Measurements from ENCODE around the gene LSP1. TPM values are rescaled to one million over a fixed set of nuclear protein-coding genes. Genes with fewer than 3 reads are reported as not detected.

LSP1 gene
- polyA plus RNA-seq, 1 donor from 2014 or later, result not detected

DNA sequence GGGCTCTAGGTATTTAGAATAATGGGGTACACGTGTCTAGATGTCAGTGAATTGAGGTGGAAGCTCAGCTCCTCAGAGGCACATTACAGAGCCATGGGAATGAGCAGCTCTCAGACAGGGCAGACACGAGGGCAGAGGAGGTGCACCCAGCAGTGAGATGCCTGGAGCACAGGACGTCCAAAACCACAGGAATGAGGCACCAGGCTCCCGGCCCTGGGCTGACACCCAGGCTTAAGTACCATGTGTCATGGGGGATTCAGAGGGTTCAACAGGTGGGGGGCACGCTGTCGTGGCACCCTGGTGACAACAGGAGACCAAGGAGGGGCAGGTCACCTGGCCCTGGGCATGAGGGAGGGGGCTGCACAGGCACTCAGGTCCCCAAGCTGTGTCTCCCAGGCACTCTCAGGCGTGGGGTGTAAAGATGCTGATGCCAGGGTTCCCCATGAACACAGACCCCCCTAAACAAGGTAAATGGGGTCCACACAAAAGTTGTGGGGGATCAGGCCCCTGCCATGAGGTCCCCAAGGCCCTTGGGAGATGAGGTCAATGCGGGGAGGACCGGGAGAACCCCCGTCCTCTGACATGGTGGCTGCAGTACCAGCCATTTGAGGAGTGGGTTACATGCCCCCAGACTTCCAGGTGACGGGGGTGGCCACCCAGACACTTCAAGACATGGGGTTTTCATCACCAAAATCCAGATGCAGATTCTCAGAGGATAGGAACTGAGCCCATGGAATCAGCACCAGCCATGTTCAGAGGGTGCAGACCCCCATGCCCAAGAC is 23.7 kb upstream of the LSP1 start:
- H3K4me2 ChIP-seq (ENCODE audit: low read length), result no peak overlapping the region
- H3K9me3 ChIP-seq (ENCODE audit: low read length), result no peaks in the 10 kb centered on the region
- TF ChIP-seq SMC3 (conservative IDR thresholded peaks at IDR 0.05; ENCODE audit: poor library complexity) (no peak), EZH2 (IDR thresholded peaks at IDR 0.05; ENCODE audit: borderline replicate concordance, insufficient read depth, low read length, poor library complexity, severe bottlenecking) (no peak), MXI1 (conservative IDR thresholded peaks at IDR 0.05; ENCODE audit: poor library complexity, severe bottlenecking) (no peak), TAF1 (IDR thresholded peaks at IDR 0.05; ENCODE audit: low read depth) (no peak), POLR2AphosphoS5 (IDR thresholded peaks at IDR 0.05) (no peak), RAD21 (conservative IDR thresholded peaks at IDR 0.05) (no peak), EP300 (conservative IDR thresholded peaks at IDR 0.05; ENCODE audit: poor library complexity, severe bottlenecking) (no peak)
- TF ChIP-seq, protein P1, sequence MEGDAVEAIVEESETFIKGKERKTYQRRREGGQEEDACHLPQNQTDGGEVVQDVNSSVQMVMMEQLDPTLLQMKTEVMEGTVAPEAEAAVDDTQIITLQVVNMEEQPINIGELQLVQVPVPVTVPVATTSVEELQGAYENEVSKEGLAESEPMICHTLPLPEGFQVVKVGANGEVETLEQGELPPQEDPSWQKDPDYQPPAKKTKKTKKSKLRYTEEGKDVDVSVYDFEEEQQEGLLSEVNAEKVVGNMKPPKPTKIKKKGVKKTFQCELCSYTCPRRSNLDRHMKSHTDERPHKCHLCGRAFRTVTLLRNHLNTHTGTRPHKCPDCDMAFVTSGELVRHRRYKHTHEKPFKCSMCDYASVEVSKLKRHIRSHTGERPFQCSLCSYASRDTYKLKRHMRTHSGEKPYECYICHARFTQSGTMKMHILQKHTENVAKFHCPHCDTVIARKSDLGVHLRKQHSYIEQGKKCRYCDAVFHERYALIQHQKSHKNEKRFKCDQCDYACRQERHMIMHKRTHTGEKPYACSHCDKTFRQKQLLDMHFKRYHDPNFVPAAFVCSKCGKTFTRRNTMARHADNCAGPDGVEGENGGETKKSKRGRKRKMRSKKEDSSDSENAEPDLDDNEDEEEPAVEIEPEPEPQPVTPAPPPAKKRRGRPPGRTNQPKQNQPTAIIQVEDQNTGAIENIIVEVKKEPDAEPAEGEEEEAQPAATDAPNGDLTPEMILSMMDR (IDR thresholded peaks at IDR 0.05; ENCODE audit: poor library complexity, severe bottlenecking), result no peak
- TF ChIP-seq, protein P2, sequence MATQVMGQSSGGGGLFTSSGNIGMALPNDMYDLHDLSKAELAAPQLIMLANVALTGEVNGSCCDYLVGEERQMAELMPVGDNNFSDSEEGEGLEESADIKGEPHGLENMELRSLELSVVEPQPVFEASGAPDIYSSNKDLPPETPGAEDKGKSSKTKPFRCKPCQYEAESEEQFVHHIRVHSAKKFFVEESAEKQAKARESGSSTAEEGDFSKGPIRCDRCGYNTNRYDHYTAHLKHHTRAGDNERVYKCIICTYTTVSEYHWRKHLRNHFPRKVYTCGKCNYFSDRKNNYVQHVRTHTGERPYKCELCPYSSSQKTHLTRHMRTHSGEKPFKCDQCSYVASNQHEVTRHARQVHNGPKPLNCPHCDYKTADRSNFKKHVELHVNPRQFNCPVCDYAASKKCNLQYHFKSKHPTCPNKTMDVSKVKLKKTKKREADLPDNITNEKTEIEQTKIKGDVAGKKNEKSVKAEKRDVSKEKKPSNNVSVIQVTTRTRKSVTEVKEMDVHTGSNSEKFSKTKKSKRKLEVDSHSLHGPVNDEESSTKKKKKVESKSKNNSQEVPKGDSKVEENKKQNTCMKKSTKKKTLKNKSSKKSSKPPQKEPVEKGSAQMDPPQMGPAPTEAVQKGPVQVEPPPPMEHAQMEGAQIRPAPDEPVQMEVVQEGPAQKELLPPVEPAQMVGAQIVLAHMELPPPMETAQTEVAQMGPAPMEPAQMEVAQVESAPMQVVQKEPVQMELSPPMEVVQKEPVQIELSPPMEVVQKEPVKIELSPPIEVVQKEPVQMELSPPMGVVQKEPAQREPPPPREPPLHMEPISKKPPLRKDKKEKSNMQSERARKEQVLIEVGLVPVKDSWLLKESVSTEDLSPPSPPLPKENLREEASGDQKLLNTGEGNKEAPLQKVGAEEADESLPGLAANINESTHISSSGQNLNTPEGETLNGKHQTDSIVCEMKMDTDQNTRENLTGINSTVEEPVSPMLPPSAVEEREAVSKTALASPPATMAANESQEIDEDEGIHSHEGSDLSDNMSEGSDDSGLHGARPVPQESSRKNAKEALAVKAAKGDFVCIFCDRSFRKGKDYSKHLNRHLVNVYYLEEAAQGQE (IDR thresholded peaks at IDR 0.05; ENCODE audit: borderline replicate concordance), result no peak
- no peaks in the 10 kb centered on the region for H3K36me3 ChIP-seq (ENCODE audit: insufficient read depth, low read length)
- no peak overlapping the region for H3K9ac ChIP-seq (ENCODE audit: low read length)
- no peaks in the 10 kb centered on the region for H3K27me3 ChIP-seq (ENCODE audit: insufficient read depth, low read depth, low read length)
- no peaks in the 10 kb centered on the region for H3F3A ChIP-seq (ENCODE audit: insufficient read depth, low read length, poor library complexity, severe bottlenecking)
- no peak overlapping the region for H3K27ac ChIP-seq (ENCODE audit: low read length)
- no peak overlapping the region for H2AFZ ChIP-seq (ENCODE audit: low read depth, low read length)
- no peaks in the 10 kb centered on the region for H3K79me2 ChIP-seq (replicated peaks; ENCODE audit: insufficient read depth, low read length)
- no peaks in the 10 kb centered on the region for H4K20me1 ChIP-seq (ENCODE audit: insufficient read depth)
- no peaks in the 10 kb centered on the region for H3K9me2 ChIP-seq (ENCODE audit: insufficient read depth, low read length)
- no peak overlapping the region for H3K4me3 ChIP-seq (ENCODE audit: low read length)

DNA sequence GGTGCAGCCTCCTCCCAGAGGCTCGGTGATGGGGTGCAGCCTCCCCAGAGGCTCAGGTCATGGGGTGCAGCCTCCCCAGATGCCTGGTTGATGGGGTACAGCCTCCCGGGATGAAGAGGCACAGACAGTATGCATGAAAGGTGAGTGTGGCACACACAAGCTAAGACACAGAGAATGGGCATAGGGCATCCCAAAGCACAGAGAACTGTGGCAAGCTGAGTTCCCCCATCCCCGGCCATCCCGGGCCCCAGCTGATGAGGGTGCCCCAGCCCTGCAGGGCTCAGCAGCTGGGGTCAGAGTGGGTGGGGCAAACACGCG is 22.9 kb upstream of the LSP1 start:
- Histone ChIP-seq H3K9me3 (ENCODE audit: low read length) (no peaks in the 10 kb centered on the region), H3K4me3 (ENCODE audit: low read length) (no peak overlapping the region), H3K79me2 (replicated peaks; ENCODE audit: insufficient read depth, low read length) (no peaks in the 10 kb centered on the region)

More for the DNA sequence above, 22.9 kb upstream of the LSP1 start:
- H3K27ac ChIP-seq (ENCODE audit: low read length), result no peak overlapping the region
- H3K27me3 ChIP-seq (ENCODE audit: insufficient read depth, low read depth, low read length), result no peaks in the 10 kb centered on the region
- TF ChIP-seq EP300 (conservative IDR thresholded peaks at IDR 0.05; ENCODE audit: poor library complexity, severe bottlenecking) (no peak), POLR2AphosphoS5 (IDR thresholded peaks at IDR 0.05) (no peak), RAD21 (conservative IDR thresholded peaks at IDR 0.05) (no peak), EZH2 (IDR thresholded peaks at IDR 0.05; ENCODE audit: borderline replicate concordance, insufficient read depth, low read length, poor library complexity, severe bottlenecking) (no peak), SMC3 (conservative IDR thresholded peaks at IDR 0.05; ENCODE audit: poor library complexity) (no peak), TAF1 (IDR thresholded peaks at IDR 0.05; ENCODE audit: low read depth) (no peak), MXI1 (conservative IDR thresholded peaks at IDR 0.05; ENCODE audit: poor library complexity, severe bottlenecking) (no peak)
- TF ChIP-seq, protein P1 (IDR thresholded peaks at IDR 0.05; ENCODE audit: poor library complexity, severe bottlenecking), result no peak
- TF ChIP-seq, protein P2 (IDR thresholded peaks at IDR 0.05; ENCODE audit: borderline replicate concordance), result no peak
- no peaks in the 10 kb centered on the region for H4K20me1 ChIP-seq (ENCODE audit: insufficient read depth)
- no peak overlapping the region for H3K4me2 ChIP-seq (ENCODE audit: low read length)
- no peak overlapping the region for H3K9ac ChIP-seq (ENCODE audit: low read length)
- no peaks in the 10 kb centered on the region for H3K36me3 ChIP-seq (ENCODE audit: insufficient read depth, low read length)
- H3F3A ChIP-seq (ENCODE audit: insufficient read depth, low read length, poor library complexity, severe bottlenecking), result no peaks in the 10 kb centered on the region
- H3K9me2 ChIP-seq (ENCODE audit: insufficient read depth, low read length), result no peaks in the 10 kb centered on the region
- no peak overlapping the region for H2AFZ ChIP-seq (ENCODE audit: low read depth, low read length)

Measured in neural cell (in vitro differentiated cells).